Mucosa of descending colon (tissue), 3 donors: ENCODE measurements around the gene FSTL4. TPM values are rescaled to one million over a fixed set of nuclear protein-coding genes. Genes with fewer than 3 reads are reported as not detected.

Source experiments
- ATAC-seq: fragments of 200-7000 bp; cut with Tn5 transposase; one replicate; pipeline ENCODE4 v1.9.1; 2020; ENCODE audit warnings: mild to moderate bottlenecking, moderate library complexity
- DNase-seq, 3 donors: peaks; one replicate each; pipeline ENCODE4 v3.0.0-alpha.2; 2020
- H3K36me3 ChIP-seq: fragments of 200-600 bp; one replicate; pipeline ENCODE4 v1.8.0; 2021; ENCODE audit warnings: low read depth, mild to moderate bottlenecking
- H3K4me1 ChIP-seq: fragments of 200-600 bp; one replicate; pipeline ENCODE4 v1.8.0; 2021; ENCODE audit warnings: low read depth, mild to moderate bottlenecking
- H3K4me3 ChIP-seq: fragments of 200-600 bp; one replicate; pipeline ENCODE4 v1.8.0; 2021; ENCODE audit warnings: mild to moderate bottlenecking
- H3K9me3 ChIP-seq: fragments of 200-600 bp; one replicate; pipeline ENCODE4 v1.8.0; 2021; ENCODE audit warnings: mild to moderate bottlenecking
- intact Hi-C, 2 donors: fragments of 100-400 bp; cut with DNase I in 1 of 2; cut with micrococcal nuclease in 1 of 2; formaldehyde crosslinking; loops; one replicate each; pipeline versions ENCODE4 v1.11.0 to v1.11.1; 2022; cut with DNase I, micrococcal nuclease
- total RNA-seq, 3 donors: library from RNA; stranded (reverse); fragmentation: NEBNext Ultra II Directional in 2 of 3; extraction: Animal tissue kit (Norgen Biotek cat#: 25700) in 2 of 3; gene quantifications; one replicate each; pipeline versions ENCODE4 v1.2.1 to v1.2.4, GENCODE V29; 2021 to 2023
- TF ChIP-seq, protein P1 (sequence below): fragments of 200-600 bp; IDR thresholded peaks from one replicate; pipeline ENCODE4 v1.8.0; 2022; ENCODE audit warnings: antibody characterized with exemption, mild to moderate bottlenecking
- donor health status: DM: no; HTN: no; CAD: no; lungs with moderate emphysema.
- donor health status: DM: no; HTN: no; CAD: no.
- donor health status: DM: no; HTN: yes; CAD: no.

Gene FSTL4
- total RNA-seq, 3 donors from 2014 or later, result 0.29 to 0.77 (median 0.57) TPM

DNA sequence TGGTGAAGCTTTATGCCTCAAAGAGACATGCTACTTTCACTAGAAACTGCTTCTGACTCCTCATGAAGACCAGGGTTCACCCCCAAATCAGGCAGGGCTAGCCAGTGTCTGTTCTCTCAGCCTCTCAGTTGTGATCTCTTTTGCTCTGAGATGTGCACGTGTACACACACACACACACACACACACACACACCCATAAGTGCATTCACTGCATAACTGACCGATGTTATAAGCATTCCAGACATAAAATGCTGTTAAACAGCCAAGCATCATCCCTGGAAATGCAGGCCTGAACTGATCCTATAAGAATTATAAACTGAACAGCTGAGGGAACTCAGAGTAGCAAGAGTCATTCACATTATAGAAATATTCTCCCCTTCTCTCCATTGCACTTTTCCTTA lies 85.0 kb downstream of the FSTL4 start:
- Histone ChIP-seq H3K4me1 (no peaks in the 10 kb centered on the region), H3K36me3 (no peaks in the 10 kb centered on the region), H3K9me3 (no peaks in the 10 kb centered on the region), H3K4me3 (no peak overlapping the region)
- DNase-seq (no peak), ATAC-seq (no peak)
- intact Hi-C loops, result no loop called here
- TF ChIP-seq, protein P1, sequence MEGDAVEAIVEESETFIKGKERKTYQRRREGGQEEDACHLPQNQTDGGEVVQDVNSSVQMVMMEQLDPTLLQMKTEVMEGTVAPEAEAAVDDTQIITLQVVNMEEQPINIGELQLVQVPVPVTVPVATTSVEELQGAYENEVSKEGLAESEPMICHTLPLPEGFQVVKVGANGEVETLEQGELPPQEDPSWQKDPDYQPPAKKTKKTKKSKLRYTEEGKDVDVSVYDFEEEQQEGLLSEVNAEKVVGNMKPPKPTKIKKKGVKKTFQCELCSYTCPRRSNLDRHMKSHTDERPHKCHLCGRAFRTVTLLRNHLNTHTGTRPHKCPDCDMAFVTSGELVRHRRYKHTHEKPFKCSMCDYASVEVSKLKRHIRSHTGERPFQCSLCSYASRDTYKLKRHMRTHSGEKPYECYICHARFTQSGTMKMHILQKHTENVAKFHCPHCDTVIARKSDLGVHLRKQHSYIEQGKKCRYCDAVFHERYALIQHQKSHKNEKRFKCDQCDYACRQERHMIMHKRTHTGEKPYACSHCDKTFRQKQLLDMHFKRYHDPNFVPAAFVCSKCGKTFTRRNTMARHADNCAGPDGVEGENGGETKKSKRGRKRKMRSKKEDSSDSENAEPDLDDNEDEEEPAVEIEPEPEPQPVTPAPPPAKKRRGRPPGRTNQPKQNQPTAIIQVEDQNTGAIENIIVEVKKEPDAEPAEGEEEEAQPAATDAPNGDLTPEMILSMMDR, result no peak

DNA sequence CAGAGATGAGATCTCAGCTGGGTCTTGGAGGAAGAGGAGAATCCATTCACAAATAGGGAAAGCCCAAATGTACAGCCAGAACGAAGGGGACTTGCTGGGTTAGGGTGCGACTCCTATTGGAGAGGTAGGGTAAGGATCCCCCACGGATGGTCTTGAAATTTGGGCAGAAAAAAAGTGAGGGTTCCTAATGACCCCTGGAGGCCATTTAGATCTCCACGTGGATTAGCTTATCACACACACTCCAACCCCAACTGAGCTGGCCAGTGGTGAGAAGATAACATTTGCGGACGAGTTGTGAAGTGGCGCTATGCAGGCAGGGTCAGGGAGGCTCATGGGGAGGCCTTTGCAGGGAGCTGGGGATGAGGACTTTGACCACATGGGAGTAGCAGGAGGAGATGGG lies 86.0 kb downstream of the FSTL4 start:
- DNase-seq, result no peak
- TF ChIP-seq, protein P1, result no peak
- no peaks in the 10 kb centered on the region for H3K4me1 ChIP-seq

DNA sequence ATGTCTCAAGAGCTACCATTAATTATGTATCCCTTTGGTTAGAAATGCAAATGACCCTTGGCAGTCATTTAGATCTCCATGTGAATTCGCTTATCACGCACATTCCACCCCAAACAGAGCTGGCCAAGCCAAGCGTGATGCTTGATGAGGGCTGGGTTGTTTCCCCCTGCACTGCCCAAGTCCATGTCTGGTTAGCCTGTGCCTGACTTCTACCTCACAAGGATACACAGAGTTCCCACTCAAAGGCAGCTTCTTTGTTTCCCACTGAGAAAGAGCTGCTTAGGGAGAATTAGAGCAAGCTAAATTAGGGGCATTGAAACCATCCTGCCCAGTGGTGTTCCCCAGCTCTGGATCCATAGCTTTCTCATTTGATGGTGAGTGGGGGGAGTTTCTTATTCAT lies 87.2 kb downstream of the FSTL4 start:
- no peaks in the 10 kb centered on the region for H3K4me1 ChIP-seq
- no peaks in the 10 kb centered on the region for H3K9me3 ChIP-seq
- TF ChIP-seq, protein P1, result no peak
- ATAC-seq (no peak), DNase-seq (no peak)
- H3K36me3 ChIP-seq, result no peaks in the 10 kb centered on the region
- no peak overlapping the region for H3K4me3 ChIP-seq
- intact Hi-C loops, result no loop called here

More for the DNA sequence above, 86.0 kb downstream of the FSTL4 start:
- Histone ChIP-seq H3K9me3 (no peaks in the 10 kb centered on the region), H3K4me3 (no peak overlapping the region), H3K36me3 (no peaks in the 10 kb centered on the region)
- intact Hi-C loops, result no loop called here
- ATAC-seq, result no peak

DNA sequence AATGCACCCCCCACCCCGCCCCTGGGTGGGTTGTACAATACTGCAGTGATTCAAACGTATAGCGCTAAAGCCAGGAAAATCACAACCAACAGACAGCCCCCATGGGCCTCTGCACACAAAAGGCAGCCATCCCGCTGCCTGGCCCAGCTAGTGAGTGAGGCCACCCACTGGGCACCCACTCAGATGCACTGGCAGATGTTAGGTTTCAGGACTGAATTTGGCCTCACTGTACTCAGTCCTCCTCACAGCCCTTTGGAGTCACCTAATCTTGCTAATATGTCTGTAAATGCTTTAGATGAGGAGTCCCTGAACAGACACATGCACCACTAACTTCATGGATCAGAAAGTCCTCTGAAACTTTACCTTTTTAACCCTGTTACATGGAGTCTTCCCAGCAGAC lies 87.7 kb downstream of the FSTL4 start:
- DNase-seq (no peak), ATAC-seq (no peak)
- intact Hi-C loops, result no loop called here
- no peaks in the 10 kb centered on the region for H3K9me3 ChIP-seq
- no peaks in the 10 kb centered on the region for H3K36me3 ChIP-seq
- TF ChIP-seq, protein P1, result no peak
- no peak overlapping the region for H3K4me3 ChIP-seq
- no peaks in the 10 kb centered on the region for H3K4me1 ChIP-seq

DNA sequence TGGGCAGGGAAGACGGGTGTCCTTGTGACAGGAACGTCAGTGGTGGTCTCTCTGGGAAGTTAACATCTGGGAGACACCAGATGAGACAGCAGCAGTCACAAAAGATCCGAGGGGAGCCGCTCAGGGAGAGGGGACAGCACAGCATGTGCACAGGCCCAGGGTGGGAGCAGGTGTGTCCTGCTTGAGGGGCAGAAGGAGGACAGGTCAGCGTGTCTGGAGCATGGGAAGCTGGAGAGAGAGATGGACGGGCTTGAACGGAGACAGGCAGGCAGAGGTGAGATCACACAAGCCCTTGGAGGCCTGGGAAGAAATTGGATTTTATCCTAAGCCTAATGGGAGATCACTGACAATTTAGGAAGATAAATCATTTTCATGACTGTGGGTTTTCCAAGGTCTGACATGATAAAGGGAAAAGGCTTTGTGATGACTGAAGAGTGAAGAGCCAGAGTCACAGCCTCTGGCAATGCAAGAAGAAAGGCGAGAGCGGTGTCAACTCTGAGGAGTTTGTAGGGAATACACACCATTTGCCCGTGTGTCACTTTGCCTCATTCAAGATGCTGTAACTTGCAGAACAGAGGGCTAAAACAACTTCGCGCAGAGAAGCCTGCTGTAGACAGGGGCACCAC lies 88.3 kb downstream of the FSTL4 start:
- DNase-seq, result no peak
- intact Hi-C loops, result no loop called here
- H3K4me1 ChIP-seq, result no peaks in the 10 kb centered on the region
- H3K4me3 ChIP-seq, result no peak overlapping the region
- no peaks in the 10 kb centered on the region for H3K9me3 ChIP-seq
- H3K36me3 ChIP-seq, result no peaks in the 10 kb centered on the region
- ATAC-seq, result no peak
- TF ChIP-seq, protein P1, result no peak
